SK-N-SH (cell line): ENCODE results near the gene ZFYVE26. TPM values are rescaled to one million over a fixed set of nuclear protein-coding genes. Genes with fewer than 3 reads are reported as not detected.

Experiments used
- CTCF ChIA-PET: fragments of 300-600, 350-600 bp; formaldehyde crosslinking; extraction: SDS; loops from one replicate; lab custom pipeline; 2021; lab: Yijun Ruan, JAX
- POLR2A ChIA-PET: fragments of 350-600 bp; sonication (Branson Sonifier 250); formaldehyde crosslinking; extraction: SDS; loops from one replicate; lab custom pipeline; 2020; ENCODE audit warnings: antibody characterized with exemption, inconsistent platforms; lab: Yijun Ruan, JAX
- DNase-seq: peaks from one replicate; pipeline ENCODE4 v3.0.0; 2012
- H2AFZ ChIP-seq: fragments of 200-600 bp; sonication (generic); 2 replicates; pipeline ENCODE4 v1.8.1; 2016; ENCODE audit warnings: antibody characterized with exemption, mild to moderate bottlenecking, low read depth
- H3F3A ChIP-seq: fragments of 200-600 bp; sonication (generic); replicated peaks from 2 replicates; pipeline ENCODE3; 2016; ENCODE audit warnings: antibody characterized with exemption, mild to moderate bottlenecking; ENCODE audit not compliant: insufficient read depth
- H3K27ac ChIP-seq, 2 experiments: fragments of 200-500 bp in 1 of 2; fragments of 200-600 bp in 1 of 2; sonication (Bioruptor generic) in 1 of 2; sonication (generic), shearing (Covaris generic) in 1 of 2; 2 replicates each; pipeline versions ENCODE4 v1.5.1 to v1.6.1; 2014 to 2016; ENCODE audit warnings: low read depth in 2 of 2, inconsistent platforms in 1 of 2, low read length in 1 of 2, mild to moderate bottlenecking in 1 of 2, mixed read lengths in 1 of 2
- H3K27me3 ChIP-seq: fragments of 200-600 bp; sonication (generic), shearing (Covaris generic); 2 replicates; pipeline ENCODE4 v1.6.1; 2016; ENCODE audit warnings: mixed run types; ENCODE audit not compliant: insufficient read depth
- H3K36me3 ChIP-seq, 2 experiments: fragments of 200-500 bp in 1 of 2; fragments of 200-600 bp in 1 of 2; sonication (Bioruptor generic) in 1 of 2; sonication (generic) in 1 of 2; replicated peaks in 1 of 2; 2 replicates each; pipeline versions ENCODE3 to v1.5.1; 2014 to 2016; ENCODE audit warnings: low read length in 1 of 2, mild to moderate bottlenecking in 1 of 2; ENCODE audit not compliant: insufficient read depth in 2 of 2, control insufficient read depth in 1 of 2
- H3K4me1 ChIP-seq, 2 experiments: fragments of 200-500 bp in 1 of 2; fragments of 200-600 bp in 1 of 2; sonication (Bioruptor generic) in 1 of 2; sonication (generic), shearing (Covaris generic) in 1 of 2; 2 replicates each; pipeline versions ENCODE4 v1.5.1 to v1.6.1; 2014 to 2016; ENCODE audit warnings: low read depth in 1 of 2, low read length in 1 of 2, mixed run types in 1 of 2; ENCODE audit not compliant: insufficient read depth in 2 of 2, control insufficient read depth in 1 of 2
- H3K4me2 ChIP-seq: fragments of 200-600 bp; sonication (generic), shearing (Covaris generic); 2 replicates; pipeline ENCODE4 v1.6.1; 2017; ENCODE audit warnings: mixed run types
- H3K4me3 ChIP-seq, 2 experiments: fragments of 200-500 bp in 1 of 2; fragments of 200-600 bp in 1 of 2; sonication (Bioruptor generic) in 1 of 2; sonication (generic), shearing (Covaris generic) in 1 of 2; 2 replicates each; pipeline versions ENCODE4 v1.5.1 to v1.8.1; 2014 to 2016; ENCODE audit warnings: low read depth in 2 of 2, inconsistent platforms in 1 of 2, low read length in 1 of 2, mild to moderate bottlenecking in 1 of 2, mixed read lengths in 1 of 2, moderate library complexity in 1 of 2
- H3K79me2 ChIP-seq: fragments of 200-600 bp; sonication (generic); 2 replicates; pipeline ENCODE4 v1.8.1; 2017; ENCODE audit warnings: mild to moderate bottlenecking; ENCODE audit not compliant: insufficient read depth
- H3K9ac ChIP-seq: fragments of 200-600 bp; sonication (generic); 2 replicates; pipeline ENCODE4 v1.6.1; 2017; ENCODE audit warnings: mixed run types
- H3K9me2 ChIP-seq: fragments of 200-600 bp; sonication (generic); 2 replicates; pipeline ENCODE4 v1.6.1; 2017; ENCODE audit warnings: mixed run types
- H3K9me3 ChIP-seq: fragments of 200-600 bp; sonication (generic); 2 replicates; pipeline ENCODE4 v1.6.1; 2017; ENCODE audit warnings: mixed run types, mild to moderate bottlenecking, moderate library complexity
- H4K20me1 ChIP-seq: fragments of 200-600 bp; sonication (generic); 2 replicates; pipeline ENCODE4 v1.6.1; 2017; ENCODE audit warnings: mild to moderate bottlenecking, mixed run types; ENCODE audit not compliant: insufficient read depth
- CHD2 ChIP-seq: fragments of 150-350 bp; IDR thresholded peaks from 2 replicates; pipeline ENCODE4 v1.6.1; 2018; ENCODE audit warnings: low read length; ENCODE audit not compliant: partially characterized antibody
- ELF1 ChIP-seq: IDR thresholded peaks from 2 replicates; pipeline ENCODE4 v1.4.0; 2012
- EZH2phosphoT487 ChIP-seq: fragments of 200-600 bp; sonication (generic); IDR thresholded peaks from 2 replicates; pipeline ENCODE4 v1.6.1; 2017; ENCODE audit warnings: low read depth, mixed run types, mild to moderate bottlenecking, antibody characterized with exemption, moderate library complexity, borderline replicate concordance
- FOXM1 ChIP-seq: IDR thresholded peaks from 2 replicates; pipeline ENCODE4 v1.4.0; 2012; ENCODE audit warnings: low read depth, mild to moderate bottlenecking
- JUND ChIP-seq: IDR thresholded peaks from 2 replicates; pipeline ENCODE4 v1.4.0; 2012
- MEF2A ChIP-seq: IDR thresholded peaks from 2 replicates; pipeline ENCODE4 v1.4.0; 2012; ENCODE audit warnings: low read depth, borderline replicate concordance
- MXI1 ChIP-seq: IDR thresholded peaks from 2 replicates; pipeline ENCODE4 v1.6.1; 2012; ENCODE audit warnings: mild to moderate bottlenecking, low read depth, low read length, improper control_type of control experiment
- NFIC ChIP-seq: IDR thresholded peaks from 2 replicates; pipeline ENCODE4 v1.4.0; 2012; ENCODE audit warnings: borderline replicate concordance
- NRF1 ChIP-seq: IDR thresholded peaks from 2 replicates; pipeline ENCODE4 v1.6.1; 2012; ENCODE audit warnings: low read depth, mild to moderate bottlenecking, low read length
- RAD21 ChIP-seq: IDR thresholded peaks from 2 replicates; pipeline ENCODE4 v1.6.1; 2012; ENCODE audit warnings: mild to moderate bottlenecking, low read length
- RCOR1 ChIP-seq: fragments of 150-350 bp; IDR thresholded peaks from 2 replicates; pipeline ENCODE4 v1.6.1; 2017; ENCODE audit warnings: antibody characterized with exemption, low read length
- REST ChIP-seq: IDR thresholded peaks from 2 replicates; pipeline ENCODE4 v1.6.1; 2012; ENCODE audit warnings: mild to moderate bottlenecking, low read depth, low read length, moderate library complexity
- RFX5 ChIP-seq: IDR thresholded peaks from 2 replicates; pipeline ENCODE4 v1.6.1; 2012; ENCODE audit warnings: mild to moderate bottlenecking, improper control_type of control experiment, low read length
- TAF1 ChIP-seq: IDR thresholded peaks from 2 replicates; pipeline ENCODE4 v1.6.1; 2012; ENCODE audit warnings: low read depth, mild to moderate bottlenecking, low read length, moderate library complexity, borderline replicate concordance
- TCF12 ChIP-seq: IDR thresholded peaks from 2 replicates; pipeline ENCODE4 v1.4.0; 2012
- TEAD4 ChIP-seq: IDR thresholded peaks from 2 replicates; pipeline ENCODE4 v1.4.0; 2012; ENCODE audit warnings: mild to moderate bottlenecking, borderline replicate concordance; ENCODE audit not compliant: insufficient read depth
- USF2 ChIP-seq: fragments of 150-350 bp; IDR thresholded peaks from 2 replicates; pipeline ENCODE4 v1.6.1; 2017; ENCODE audit warnings: antibody characterized with exemption, low read length, low read depth, borderline replicate concordance
- YY1 ChIP-seq: IDR thresholded peaks from 2 replicates; pipeline ENCODE4 v1.4.0; 2012; ENCODE audit warnings: low read depth, mild to moderate bottlenecking
- WGBS: methylation state at CpG from one replicate; pipeline ENCODE4 v1.1.6; 2017; ENCODE audit warnings: low lambda C conversion rate; 5-methylcytosine and 5-hydroxymethylcytosine counted together
- polyA plus RNA-seq, 3 experiments: library from polyadenylated mRNA; depleted of rRNA; stranded (reverse); fragments of >200 nt; gene quantifications; 2 replicates each; pipeline ENCODE4 v1.2.3, GENCODE V29; 2012
- TF ChIP-seq, protein P1 (sequence below): IDR thresholded peaks from 2 replicates; pipeline ENCODE4; 2012
- TF ChIP-seq, protein P2 (sequence below): fragments of 150-350 bp; IDR thresholded peaks from 2 replicates; pipeline ENCODE4 v1.6.1; 2016; ENCODE audit warnings: mild to moderate bottlenecking, low read depth, low read length

The ZFYVE26 gene
- polyA plus RNA-seq, 1 of the 3 experiments (the other 2 are of a cell fraction): 5.6 TPM

GRCh38 chr14:67721875-67722274 lies 94.5 kb downstream of the ZFYVE26 start:
- no peak overlapping the region for H2AFZ ChIP-seq
- CTCF ChIA-PET: interaction anchor here (0.9 to 2.8 kb wide), 7 partner anchors 8 to 194 kb away, joined by 3 to 15 read pairs (median 3); no protein-coding TSS in a partner anchor
- H3K27ac ChIP-seq: no peak overlapping the region
- no peak for DNase-seq
- no peaks in the 10 kb centered on the region for H3F3A ChIP-seq
- POLR2A ChIA-PET: no interaction called here
- H3K79me2 ChIP-seq: no peaks in the 10 kb centered on the region
- H3K27me3 ChIP-seq: peaks cover 18% of the 10 kb centered on the region
- no peak overlapping the region for H3K9ac ChIP-seq
- WGBS: 73% methylated on average over 5 of the region's 5 CpGs
- no peak for TF ChIP-seq NRF1
- no peak for TF ChIP-seq MXI1
- no peak for TF ChIP-seq JUND
- no peak for TF ChIP-seq USF2
- TF ChIP-seq, protein P1, sequence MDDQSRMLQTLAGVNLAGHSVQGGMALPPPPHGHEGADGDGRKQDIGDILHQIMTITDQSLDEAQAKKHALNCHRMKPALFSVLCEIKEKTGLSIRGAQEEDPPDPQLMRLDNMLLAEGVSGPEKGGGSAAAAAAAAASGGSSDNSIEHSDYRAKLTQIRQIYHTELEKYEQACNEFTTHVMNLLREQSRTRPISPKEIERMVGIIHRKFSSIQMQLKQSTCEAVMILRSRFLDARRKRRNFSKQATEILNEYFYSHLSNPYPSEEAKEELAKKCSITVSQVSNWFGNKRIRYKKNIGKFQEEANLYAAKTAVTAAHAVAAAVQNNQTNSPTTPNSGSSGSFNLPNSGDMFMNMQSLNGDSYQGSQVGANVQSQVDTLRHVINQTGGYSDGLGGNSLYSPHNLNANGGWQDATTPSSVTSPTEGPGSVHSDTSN: no peak
- no peak for TF ChIP-seq NFIC
- TF ChIP-seq TEAD4: no peak
- TF ChIP-seq CHD2: no peak
- TF ChIP-seq, protein P2, sequence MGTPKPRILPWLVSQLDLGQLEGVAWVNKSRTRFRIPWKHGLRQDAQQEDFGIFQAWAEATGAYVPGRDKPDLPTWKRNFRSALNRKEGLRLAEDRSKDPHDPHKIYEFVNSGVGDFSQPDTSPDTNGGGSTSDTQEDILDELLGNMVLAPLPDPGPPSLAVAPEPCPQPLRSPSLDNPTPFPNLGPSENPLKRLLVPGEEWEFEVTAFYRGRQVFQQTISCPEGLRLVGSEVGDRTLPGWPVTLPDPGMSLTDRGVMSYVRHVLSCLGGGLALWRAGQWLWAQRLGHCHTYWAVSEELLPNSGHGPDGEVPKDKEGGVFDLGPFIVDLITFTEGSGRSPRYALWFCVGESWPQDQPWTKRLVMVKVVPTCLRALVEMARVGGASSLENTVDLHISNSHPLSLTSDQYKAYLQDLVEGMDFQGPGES: no peak
- TF ChIP-seq REST: no peak
- TF ChIP-seq MEF2A: no peak
- no peak for TF ChIP-seq RAD21
- TF ChIP-seq RCOR1: no peak
- no peak for TF ChIP-seq TCF12
- TF ChIP-seq ELF1: no peak
- no peak for TF ChIP-seq FOXM1
- TF ChIP-seq EZH2phosphoT487: no peak
- no peak for TF ChIP-seq TAF1
- TF ChIP-seq YY1: no peak
- TF ChIP-seq RFX5: no peak
- H3K9me3 ChIP-seq: no peaks in the 10 kb centered on the region
- no peaks in the 10 kb centered on the region for H3K36me3 ChIP-seq
- peaks cover 0 to 8% of the 10 kb centered on the region in 2 experiments; a peak in 1 of 4 replicates for H3K4me1 ChIP-seq
- H4K20me1 ChIP-seq: no peaks in the 10 kb centered on the region
- H3K4me2 ChIP-seq: no peak overlapping the region
- H3K9me2 ChIP-seq: no peaks in the 10 kb centered on the region
- no peak overlapping the region for H3K4me3 ChIP-seq
